WTC11 (cell line): ENCODE data around the gene CNOT3. TPM values are rescaled to one million over a fixed set of nuclear protein-coding genes. Genes with fewer than 3 reads are reported as not detected.

Source experiments
- ATAC-seq: fragments of 200-7000 bp; cut with Tn5 transposase; 2 replicates; pipeline ENCODE4 v1.10.0; 2021; ENCODE audit warnings: mild to moderate bottlenecking, moderate library complexity
- CTCF ChIA-PET: fragments of 300-600 bp; sonication (Branson Sonifier 250); formaldehyde crosslinking; loops from one replicate; lab custom pipeline; 2021; ENCODE audit warnings: antibody characterized with exemption; lab: Charles Lee
- POLR2A ChIA-PET: fragments of 350-600 bp; sonication (Branson Sonifier 250); formaldehyde crosslinking; loops from one replicate; lab custom pipeline; 2021; ENCODE audit warnings: antibody characterized with exemption; lab: Charles Lee
- DNase-seq: peaks from one replicate; pipeline ENCODE4 v3.0.0; 2021; ENCODE audit warnings: low spot score
- H3K27ac Mint-ChIP-seq: 2 replicates; pipeline ENCODE4 v1.8.0; 2021; ENCODE audit warnings: mixed read lengths
- H3K27me3 Mint-ChIP-seq: 2 replicates; pipeline ENCODE4 v1.8.0; 2021; ENCODE audit warnings: low read depth, mild to moderate bottlenecking, moderate library complexity, mixed read lengths
- H3K36me3 Mint-ChIP-seq: 2 replicates; pipeline ENCODE4 v1.8.0; 2021; ENCODE audit warnings: mixed read lengths
- H3K4me1 Mint-ChIP-seq: 2 replicates; pipeline ENCODE4 v1.8.0; 2022; ENCODE audit warnings: mixed read lengths
- H3K4me3 Mint-ChIP-seq: 2 replicates; pipeline ENCODE4 v1.8.0; 2021; ENCODE audit warnings: mild to moderate bottlenecking, moderate library complexity, mixed read lengths
- H3K9me3 Mint-ChIP-seq: 2 replicates; pipeline ENCODE4 v1.8.0; 2021; ENCODE audit warnings: mixed read lengths
- EMX1 ChIP-seq: fragments of 250-450 bp; sonication (Bioruptor Pico); IDR thresholded peaks from 2 replicates; pipeline ENCODE4 v1.8.0; 2021; ENCODE audit warnings: mild to moderate bottlenecking
- FOXJ3 ChIP-seq: sonication (generic); formaldehyde crosslinking; IDR thresholded peaks from 2 replicates; pipeline ENCODE4 v1.9.0; 2021; ENCODE audit warnings: missing genetic modification reagents, mild to moderate bottlenecking, borderline replicate concordance
- FOXK1 ChIP-seq: sonication (generic); formaldehyde crosslinking; IDR thresholded peaks from 2 replicates; pipeline ENCODE4 v1.8.0; 2022; ENCODE audit warnings: mild to moderate bottlenecking, moderate library complexity, missing genetic modification reagents
- FOXP1 ChIP-seq: sonication (generic); formaldehyde crosslinking; IDR thresholded peaks from 2 replicates; pipeline ENCODE4 v1.8.0; 2022; ENCODE audit warnings: missing genetic modification reagents, mild to moderate bottlenecking, moderate library complexity, borderline replicate concordance
- GRHL2 ChIP-seq: fragments of 250-450 bp; sonication (Bioruptor Pico); IDR thresholded peaks from 2 replicates; pipeline ENCODE4 v1.8.0; 2022; ENCODE audit warnings: mild to moderate bottlenecking, moderate library complexity; ENCODE audit not compliant: insufficient replicate concordance, severe bottlenecking
- MYBL2 ChIP-seq: sonication (generic); formaldehyde crosslinking; IDR thresholded peaks from 2 replicates; pipeline ENCODE4 v1.8.1; 2023; ENCODE audit warnings: mild to moderate bottlenecking, moderate library complexity, missing genetic modification reagents
- NFYB ChIP-seq: sonication (generic); formaldehyde crosslinking; conservative IDR thresholded peaks from 2 replicates; pipeline ENCODE4 v1.8.0; 2022; ENCODE audit warnings: low read depth, missing genetic modification reagents
- NR1H2 ChIP-seq: sonication (generic); formaldehyde crosslinking; IDR thresholded peaks from 2 replicates; pipeline ENCODE4 v1.9.0; 2021; ENCODE audit warnings: mild to moderate bottlenecking, moderate library complexity, missing genetic modification reagents
- SOX15 ChIP-seq: fragments of 250-450 bp; sonication (Bioruptor Pico); IDR thresholded peaks from 2 replicates; pipeline ENCODE4 v1.9.0; 2021; ENCODE audit warnings: mild to moderate bottlenecking
- SP1 ChIP-seq: sonication (generic); formaldehyde crosslinking; conservative IDR thresholded peaks from 2 replicates; pipeline ENCODE4 v1.8.1; 2022; ENCODE audit warnings: missing genetic modification reagents
- TEAD4 ChIP-seq: sonication (generic); formaldehyde crosslinking; IDR thresholded peaks from 2 replicates; pipeline ENCODE4 v1.8.0; 2022; ENCODE audit warnings: mild to moderate bottlenecking, missing genetic modification reagents
- ZNF121 ChIP-seq: sonication (generic); formaldehyde crosslinking; IDR thresholded peaks from 2 replicates; pipeline ENCODE4 v1.8.0; 2023; ENCODE audit warnings: missing genetic modification reagents
- ZNF138 ChIP-seq: sonication (generic); formaldehyde crosslinking; conservative IDR thresholded peaks from 2 replicates; pipeline ENCODE4 v1.8.1; 2022; ENCODE audit warnings: mild to moderate bottlenecking, moderate library complexity, missing genetic modification reagents
- total RNA-seq: library from RNA; stranded (reverse); gene quantifications from 3 replicates; pipeline ENCODE4 v1.2.3, GENCODE V29; 2021
- TF ChIP-seq, protein P1 (sequence below): sonication (generic); formaldehyde crosslinking; IDR thresholded peaks from 2 replicates; pipeline ENCODE4 v1.8.1; 2022; ENCODE audit warnings: mild to moderate bottlenecking, moderate library complexity, missing genetic modification reagents
- TF ChIP-seq, protein P2 (sequence below): sonication (generic); formaldehyde crosslinking; IDR thresholded peaks from 2 replicates; pipeline ENCODE4 v1.8.0; 2023; ENCODE audit warnings: missing genetic modification reagents, mild to moderate bottlenecking, borderline replicate concordance
- TF ChIP-seq, protein P3 (sequence below): sonication (generic); formaldehyde crosslinking; IDR thresholded peaks from 2 replicates; pipeline ENCODE4 v1.8.1; 2023; ENCODE audit warnings: mild to moderate bottlenecking, missing genetic modification reagents, moderate library complexity
- TF ChIP-seq, protein P4 (sequence below): fragments of 250-450 bp; sonication (Bioruptor Pico); IDR thresholded peaks from 2 replicates; pipeline ENCODE4 v1.9.0; 2021; ENCODE audit warnings: mild to moderate bottlenecking
- TF ChIP-seq, protein P5 (sequence below): sonication (generic); formaldehyde crosslinking; IDR thresholded peaks from 2 replicates; pipeline ENCODE4 v1.8.1; 2022; ENCODE audit warnings: mild to moderate bottlenecking, missing genetic modification reagents, moderate library complexity, borderline replicate concordance
- TF ChIP-seq, protein P6 (sequence below): sonication (generic); formaldehyde crosslinking; conservative IDR thresholded peaks from 2 replicates; pipeline ENCODE4 v1.8.1; 2023; ENCODE audit warnings: mild to moderate bottlenecking, low read depth, missing genetic modification reagents, moderate library complexity
- TF ChIP-seq, protein P7 (sequence below): fragments of 250-450 bp; sonication (Bioruptor Pico); IDR thresholded peaks from 2 replicates; pipeline ENCODE4 v2.1.2; 2022; ENCODE audit warnings: mild to moderate bottlenecking, moderate library complexity

Gene CNOT3
- total RNA-seq, 1 experiment from 2014 or later = 93.3 TPM

DNA sequence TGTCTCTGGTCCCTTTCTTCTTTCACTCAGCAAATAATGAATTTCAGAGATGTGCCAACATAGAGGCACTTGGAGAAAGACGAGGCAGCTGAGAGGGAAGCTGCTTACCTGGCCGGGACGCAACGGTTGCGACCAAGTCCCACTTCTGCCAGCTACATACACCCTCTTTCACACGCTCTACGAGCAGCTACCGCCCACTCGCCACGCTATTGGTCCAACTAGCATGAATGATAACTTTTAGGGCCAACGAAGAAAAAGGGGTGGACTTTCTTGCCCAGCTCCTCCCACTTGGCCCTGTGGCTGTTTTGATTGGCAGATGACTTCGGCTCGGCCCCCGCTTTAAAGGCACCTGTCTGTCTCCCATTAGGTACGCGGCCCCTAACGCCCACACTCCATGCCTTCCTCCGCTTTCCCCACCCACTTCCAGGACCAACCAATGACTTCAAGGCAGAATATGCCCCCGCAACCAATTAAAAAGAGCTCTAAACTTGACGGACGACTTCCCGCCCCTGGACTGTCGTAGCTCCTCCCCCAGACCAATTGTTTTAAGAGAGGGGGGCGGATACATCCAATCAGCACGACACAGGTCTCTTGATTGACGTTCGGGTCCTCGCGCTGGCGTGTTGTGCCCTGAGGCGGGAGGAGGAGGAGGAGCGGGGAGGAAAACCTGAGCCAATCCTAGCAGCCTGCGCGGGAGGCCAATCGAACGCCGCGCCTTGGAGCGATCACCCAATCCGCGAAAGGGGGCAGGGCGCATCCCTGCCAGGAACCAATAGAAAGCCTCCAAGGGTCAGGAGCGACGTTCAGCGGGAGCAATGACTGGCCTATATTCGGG lies 481 bp upstream of the CNOT3 start:
- peaks cover 35% of the 10 kb centered on the region for H3K4me1 Mint-ChIP-seq
- ATAC-seq (peak; percentile 89), DNase-seq (peak; percentile 100)
- TF ChIP-seq MYBL2 (CRISPR knock-in tag) = no peak
- TF ChIP-seq, protein P1, sequence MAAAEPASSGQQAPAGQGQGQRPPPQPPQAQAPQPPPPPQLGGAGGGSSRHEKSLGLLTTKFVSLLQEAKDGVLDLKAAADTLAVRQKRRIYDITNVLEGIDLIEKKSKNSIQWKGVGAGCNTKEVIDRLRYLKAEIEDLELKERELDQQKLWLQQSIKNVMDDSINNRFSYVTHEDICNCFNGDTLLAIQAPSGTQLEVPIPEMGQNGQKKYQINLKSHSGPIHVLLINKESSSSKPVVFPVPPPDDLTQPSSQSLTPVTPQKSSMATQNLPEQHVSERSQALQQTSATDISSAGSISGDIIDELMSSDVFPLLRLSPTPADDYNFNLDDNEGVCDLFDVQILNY (CRISPR knock-in tag) = no peak
- peak; percentile 82 for TF ChIP-seq SP1 (CRISPR knock-in tag)
- no peak for TF ChIP-seq EMX1 (CRISPR knock-in tag)
- TF ChIP-seq ZNF121 (CRISPR knock-in tag) = no peak
- TF ChIP-seq NFYB (CRISPR knock-in tag) = peak; percentile 97
- TF ChIP-seq FOXK1 (CRISPR knock-in tag) = peak; percentile 60; the same call in 1 of the 2 replicates
- no peaks in the 10 kb centered on the region for H3K27me3 Mint-ChIP-seq
- no peaks in the 10 kb centered on the region for H3K9me3 Mint-ChIP-seq
- H3K4me3 Mint-ChIP-seq = peak overlapping the region; percentile 92
- CTCF ChIA-PET = interaction anchor here (0.8 to 2.7 kb wide), 25 partner anchors 13 to 616 kb away, joined by 3 to 19 read pairs (median 5); partner anchors contain the start of genes LENG1, MBOAT7, MYADM and PRKCG
- POLR2A ChIA-PET = interaction anchor here (0.6 to 2.8 kb wide), 13 partner anchors 13 to 270 kb away, joined by 3 to 23 read pairs (median 3); partner anchors contain the start of genes LENG1, MBOAT7, MYADM and PRPF31
- peaks cover 6% of the 10 kb centered on the region; the same call in 1 of the 2 replicates for H3K36me3 Mint-ChIP-seq
- peak overlapping the region; percentile 98 for H3K27ac Mint-ChIP-seq

DNA sequence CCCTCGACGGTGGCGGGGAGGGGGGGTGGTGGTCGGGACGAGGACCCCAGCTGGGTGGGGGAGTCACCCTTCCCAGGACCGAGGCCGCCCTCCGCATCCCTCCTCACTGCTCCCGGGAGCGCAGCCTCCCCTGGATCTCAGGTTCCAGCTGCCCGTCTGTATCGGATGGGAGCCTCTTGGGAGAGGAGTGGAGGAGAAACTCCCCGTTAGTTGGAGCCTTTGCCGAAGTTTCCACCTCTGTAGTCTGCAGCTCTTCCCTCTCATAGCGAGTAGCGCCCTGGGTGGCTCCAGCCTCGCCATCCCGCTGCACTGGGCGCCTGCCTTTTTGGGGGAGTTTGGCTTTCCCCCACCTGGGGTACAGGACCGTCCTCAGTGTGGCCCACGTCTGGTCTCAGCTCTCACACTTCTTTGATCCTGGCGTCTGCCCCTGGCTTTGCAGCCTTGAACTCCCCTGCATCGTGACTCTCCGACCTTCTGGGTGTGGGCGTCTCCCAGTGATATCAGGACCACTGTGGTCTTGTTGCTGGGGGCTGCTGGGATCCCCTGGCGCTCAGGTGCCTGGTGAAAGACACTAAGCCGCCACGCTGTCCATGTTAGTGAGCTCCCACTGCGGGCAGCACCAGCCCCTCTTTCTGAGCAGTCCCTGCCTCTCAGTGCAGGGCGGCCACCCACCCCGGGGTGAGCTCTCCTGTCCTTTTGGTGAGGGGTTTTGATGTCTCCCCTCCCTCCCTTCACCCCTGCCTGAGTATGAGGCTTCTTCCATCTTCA lies 1.1 kb downstream of the CNOT3 start:
- DNase-seq = no peak
- H3K36me3 Mint-ChIP-seq = peaks cover 19% of the 10 kb centered on the region
- POLR2A ChIA-PET = no interaction called here
- TF ChIP-seq SOX15 (no peak), TEAD4 (CRISPR knock-in tag) (no peak), FOXP1 (no peak), ZNF138 (no peak), GRHL2 (CRISPR knock-in tag) (no peak), FOXJ3 (CRISPR knock-in tag) (no peak), NR1H2 (CRISPR knock-in tag) (no peak)
- TF ChIP-seq, protein P2, sequence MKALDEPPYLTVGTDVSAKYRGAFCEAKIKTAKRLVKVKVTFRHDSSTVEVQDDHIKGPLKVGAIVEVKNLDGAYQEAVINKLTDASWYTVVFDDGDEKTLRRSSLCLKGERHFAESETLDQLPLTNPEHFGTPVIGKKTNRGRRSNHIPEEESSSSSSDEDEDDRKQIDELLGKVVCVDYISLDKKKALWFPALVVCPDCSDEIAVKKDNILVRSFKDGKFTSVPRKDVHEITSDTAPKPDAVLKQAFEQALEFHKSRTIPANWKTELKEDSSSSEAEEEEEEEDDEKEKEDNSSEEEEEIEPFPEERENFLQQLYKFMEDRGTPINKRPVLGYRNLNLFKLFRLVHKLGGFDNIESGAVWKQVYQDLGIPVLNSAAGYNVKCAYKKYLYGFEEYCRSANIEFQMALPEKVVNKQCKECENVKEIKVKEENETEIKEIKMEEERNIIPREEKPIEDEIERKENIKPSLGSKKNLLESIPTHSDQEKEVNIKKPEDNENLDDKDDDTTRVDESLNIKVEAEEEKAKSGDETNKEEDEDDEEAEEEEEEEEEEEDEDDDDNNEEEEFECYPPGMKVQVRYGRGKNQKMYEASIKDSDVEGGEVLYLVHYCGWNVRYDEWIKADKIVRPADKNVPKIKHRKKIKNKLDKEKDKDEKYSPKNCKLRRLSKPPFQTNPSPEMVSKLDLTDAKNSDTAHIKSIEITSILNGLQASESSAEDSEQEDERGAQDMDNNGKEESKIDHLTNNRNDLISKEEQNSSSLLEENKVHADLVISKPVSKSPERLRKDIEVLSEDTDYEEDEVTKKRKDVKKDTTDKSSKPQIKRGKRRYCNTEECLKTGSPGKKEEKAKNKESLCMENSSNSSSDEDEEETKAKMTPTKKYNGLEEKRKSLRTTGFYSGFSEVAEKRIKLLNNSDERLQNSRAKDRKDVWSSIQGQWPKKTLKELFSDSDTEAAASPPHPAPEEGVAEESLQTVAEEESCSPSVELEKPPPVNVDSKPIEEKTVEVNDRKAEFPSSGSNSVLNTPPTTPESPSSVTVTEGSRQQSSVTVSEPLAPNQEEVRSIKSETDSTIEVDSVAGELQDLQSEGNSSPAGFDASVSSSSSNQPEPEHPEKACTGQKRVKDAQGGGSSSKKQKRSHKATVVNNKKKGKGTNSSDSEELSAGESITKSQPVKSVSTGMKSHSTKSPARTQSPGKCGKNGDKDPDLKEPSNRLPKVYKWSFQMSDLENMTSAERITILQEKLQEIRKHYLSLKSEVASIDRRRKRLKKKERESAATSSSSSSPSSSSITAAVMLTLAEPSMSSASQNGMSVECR = no peak
- TF ChIP-seq, protein P3, sequence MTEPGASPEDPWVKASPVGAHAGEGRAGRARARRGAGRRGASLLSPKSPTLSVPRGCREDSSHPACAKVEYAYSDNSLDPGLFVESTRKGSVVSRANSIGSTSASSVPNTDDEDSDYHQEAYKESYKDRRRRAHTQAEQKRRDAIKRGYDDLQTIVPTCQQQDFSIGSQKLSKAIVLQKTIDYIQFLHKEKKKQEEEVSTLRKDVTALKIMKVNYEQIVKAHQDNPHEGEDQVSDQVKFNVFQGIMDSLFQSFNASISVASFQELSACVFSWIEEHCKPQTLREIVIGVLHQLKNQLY = no peak
- TF ChIP-seq, protein P4, sequence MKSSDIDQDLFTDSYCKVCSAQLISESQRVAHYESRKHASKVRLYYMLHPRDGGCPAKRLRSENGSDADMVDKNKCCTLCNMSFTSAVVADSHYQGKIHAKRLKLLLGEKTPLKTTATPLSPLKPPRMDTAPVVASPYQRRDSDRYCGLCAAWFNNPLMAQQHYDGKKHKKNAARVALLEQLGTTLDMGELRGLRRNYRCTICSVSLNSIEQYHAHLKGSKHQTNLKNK (CRISPR knock-in tag) = no peak
- TF ChIP-seq, protein P5, sequence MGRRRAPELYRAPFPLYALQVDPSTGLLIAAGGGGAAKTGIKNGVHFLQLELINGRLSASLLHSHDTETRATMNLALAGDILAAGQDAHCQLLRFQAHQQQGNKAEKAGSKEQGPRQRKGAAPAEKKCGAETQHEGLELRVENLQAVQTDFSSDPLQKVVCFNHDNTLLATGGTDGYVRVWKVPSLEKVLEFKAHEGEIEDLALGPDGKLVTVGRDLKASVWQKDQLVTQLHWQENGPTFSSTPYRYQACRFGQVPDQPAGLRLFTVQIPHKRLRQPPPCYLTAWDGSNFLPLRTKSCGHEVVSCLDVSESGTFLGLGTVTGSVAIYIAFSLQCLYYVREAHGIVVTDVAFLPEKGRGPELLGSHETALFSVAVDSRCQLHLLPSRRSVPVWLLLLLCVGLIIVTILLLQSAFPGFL (CRISPR knock-in tag) = no peak
- TF ChIP-seq, protein P6, sequence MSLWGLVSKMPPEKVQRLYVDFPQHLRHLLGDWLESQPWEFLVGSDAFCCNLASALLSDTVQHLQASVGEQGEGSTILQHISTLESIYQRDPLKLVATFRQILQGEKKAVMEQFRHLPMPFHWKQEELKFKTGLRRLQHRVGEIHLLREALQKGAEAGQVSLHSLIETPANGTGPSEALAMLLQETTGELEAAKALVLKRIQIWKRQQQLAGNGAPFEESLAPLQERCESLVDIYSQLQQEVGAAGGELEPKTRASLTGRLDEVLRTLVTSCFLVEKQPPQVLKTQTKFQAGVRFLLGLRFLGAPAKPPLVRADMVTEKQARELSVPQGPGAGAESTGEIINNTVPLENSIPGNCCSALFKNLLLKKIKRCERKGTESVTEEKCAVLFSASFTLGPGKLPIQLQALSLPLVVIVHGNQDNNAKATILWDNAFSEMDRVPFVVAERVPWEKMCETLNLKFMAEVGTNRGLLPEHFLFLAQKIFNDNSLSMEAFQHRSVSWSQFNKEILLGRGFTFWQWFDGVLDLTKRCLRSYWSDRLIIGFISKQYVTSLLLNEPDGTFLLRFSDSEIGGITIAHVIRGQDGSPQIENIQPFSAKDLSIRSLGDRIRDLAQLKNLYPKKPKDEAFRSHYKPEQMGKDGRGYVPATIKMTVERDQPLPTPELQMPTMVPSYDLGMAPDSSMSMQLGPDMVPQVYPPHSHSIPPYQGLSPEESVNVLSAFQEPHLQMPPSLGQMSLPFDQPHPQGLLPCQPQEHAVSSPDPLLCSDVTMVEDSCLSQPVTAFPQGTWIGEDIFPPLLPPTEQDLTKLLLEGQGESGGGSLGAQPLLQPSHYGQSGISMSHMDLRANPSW = no peak
- TF ChIP-seq, protein P7, sequence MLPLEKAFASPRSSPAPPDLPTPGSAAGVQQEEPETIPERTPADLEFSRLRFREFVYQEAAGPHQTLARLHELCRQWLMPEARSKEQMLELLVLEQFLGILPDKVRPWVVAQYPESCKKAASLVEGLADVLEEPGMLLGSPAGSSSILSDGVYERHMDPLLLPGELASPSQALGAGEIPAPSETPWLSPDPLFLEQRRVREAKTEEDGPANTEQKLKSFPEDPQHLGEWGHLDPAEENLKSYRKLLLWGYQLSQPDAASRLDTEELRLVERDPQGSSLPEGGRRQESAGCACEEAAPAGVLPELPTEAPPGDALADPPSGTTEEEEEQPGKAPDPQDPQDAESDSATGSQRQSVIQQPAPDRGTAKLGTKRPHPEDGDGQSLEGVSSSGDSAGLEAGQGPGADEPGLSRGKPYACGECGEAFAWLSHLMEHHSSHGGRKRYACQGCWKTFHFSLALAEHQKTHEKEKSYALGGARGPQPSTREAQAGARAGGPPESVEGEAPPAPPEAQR = no peak

More for the DNA sequence above, 1.1 kb downstream of the CNOT3 start:
- peak overlapping the region; percentile 89 for H3K4me3 Mint-ChIP-seq
- no peaks in the 10 kb centered on the region for H3K27me3 Mint-ChIP-seq
- H3K27ac Mint-ChIP-seq = peak overlapping the region; percentile 87
- CTCF ChIA-PET = interaction anchor here (1.3 kb wide), 1 partner anchor 51 kb away, joined by 4 read pairs; the partner anchor contains the start of gene MBOAT7
- ATAC-seq = no peak
- H3K4me1 Mint-ChIP-seq = peaks cover 35% of the 10 kb centered on the region
- no peaks in the 10 kb centered on the region for H3K9me3 Mint-ChIP-seq
